GM18909 (cell line): ENCODE results near the gene SPRTN.
A peak's percentile ranks its signal among the peaks of the same experiment; 100 is the strongest.

Experiments
- ATAC-seq: cut with Tn5 transposase; IDR thresholded peaks from one replicate; pipeline ENCODE4 v1.9.1; 2021; ENCODE audit warnings: mild to moderate bottlenecking; ENCODE audit not compliant: unreplicated experiment, poor library complexity

Gene SPRTN

DNA sequence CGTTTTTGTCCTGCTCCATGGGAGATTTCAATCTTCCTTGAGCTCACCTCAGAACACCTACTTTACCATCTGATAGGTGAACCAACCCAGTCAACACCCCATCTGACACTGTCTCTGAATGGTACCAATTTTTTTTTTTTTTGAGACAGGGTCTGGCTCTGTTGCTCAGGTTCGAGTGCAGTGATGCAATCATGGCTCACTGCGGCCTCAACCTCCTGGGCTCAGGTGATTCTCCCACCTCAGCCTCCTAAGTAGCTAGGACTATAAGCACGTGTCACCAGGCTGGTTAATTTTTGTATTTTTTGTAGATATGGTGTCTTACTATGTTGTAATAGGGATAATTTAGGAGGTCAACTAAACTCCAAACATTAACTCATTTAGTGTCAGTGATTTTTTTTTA, 36.3 kb downstream of the SPRTN start:
- no peak for ATAC-seq

DNA sequence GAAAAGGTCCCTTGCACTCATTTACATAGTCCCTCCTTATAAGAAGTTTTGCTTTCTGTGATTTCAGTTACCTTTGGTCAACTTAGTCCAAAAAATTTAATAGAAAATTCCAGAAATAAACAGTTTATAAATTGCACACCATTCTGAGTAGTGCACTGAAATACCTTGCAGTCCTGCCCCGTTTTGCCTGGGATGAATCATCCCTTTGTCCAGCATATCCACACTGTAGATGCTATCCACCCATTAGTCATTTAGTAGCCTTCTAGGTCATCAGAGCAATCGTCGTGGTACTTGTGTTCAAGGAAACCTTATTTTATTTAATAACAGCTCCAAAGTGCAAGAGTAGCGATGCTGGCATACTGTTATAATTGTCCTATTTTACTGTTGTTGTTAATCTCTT, 38.0 kb downstream of the SPRTN start:
- ATAC-seq, result no peak

GRCh38 chr1:231376875-231377549, 38.9 kb downstream of the SPRTN start:
- peak; percentile 69 for ATAC-seq

DNA sequence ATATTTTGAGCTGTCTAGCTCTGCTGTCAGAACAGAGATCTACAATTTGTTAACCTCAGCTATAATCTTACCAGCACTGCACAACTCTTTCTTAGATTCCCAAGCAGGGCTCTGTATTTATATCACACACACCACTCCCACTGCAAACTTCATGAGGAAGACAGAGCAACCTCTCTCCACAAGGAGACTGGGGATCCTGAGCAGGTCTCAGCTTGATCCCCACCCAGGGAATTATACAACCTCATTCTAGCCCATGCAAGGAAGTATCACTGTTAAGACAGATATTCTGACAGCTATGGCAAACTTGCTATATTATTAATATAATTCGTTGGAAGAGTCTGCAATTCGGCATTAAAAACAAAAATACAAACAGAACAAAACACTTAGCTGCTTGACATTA, 43.6 kb downstream of the SPRTN start:
- ATAC-seq, result no peak

DNA sequence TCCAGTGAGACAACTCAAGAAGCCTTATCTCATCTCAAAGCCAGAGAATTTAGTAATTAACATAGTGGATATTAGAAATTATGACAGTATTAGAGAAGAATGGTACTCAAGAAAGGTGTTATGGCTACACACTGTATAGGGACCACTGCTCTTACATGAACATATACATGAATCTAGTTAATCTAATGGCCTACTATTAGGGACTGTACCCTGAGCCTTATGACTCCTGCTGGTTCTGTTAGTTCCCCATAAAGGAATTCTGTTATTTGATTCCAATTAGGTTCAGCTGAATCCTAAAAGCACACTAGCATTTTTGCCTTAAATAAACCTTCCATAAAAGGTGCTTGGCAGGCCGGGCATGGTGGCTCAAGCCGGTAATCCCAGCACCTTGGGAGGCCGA, 44.3 kb downstream of the SPRTN start:
- no peak for ATAC-seq

GRCh38 chr1:231383159-231383860, 45.2 kb downstream of the SPRTN start:
- no peak for ATAC-seq

- ATAC-seq, result no peak
These were observed 46.8 kb downstream of the SPRTN start for GRCh38 chr1:231384696-231385415.

GRCh38 chr1:231385416-231385748, 47.3 kb downstream of the SPRTN start:
- ATAC-seq, result no peak

- no peak for ATAC-seq
These were observed 48.4 kb downstream of the SPRTN start for GRCh38 chr1:231386466-231386865.

DNA sequence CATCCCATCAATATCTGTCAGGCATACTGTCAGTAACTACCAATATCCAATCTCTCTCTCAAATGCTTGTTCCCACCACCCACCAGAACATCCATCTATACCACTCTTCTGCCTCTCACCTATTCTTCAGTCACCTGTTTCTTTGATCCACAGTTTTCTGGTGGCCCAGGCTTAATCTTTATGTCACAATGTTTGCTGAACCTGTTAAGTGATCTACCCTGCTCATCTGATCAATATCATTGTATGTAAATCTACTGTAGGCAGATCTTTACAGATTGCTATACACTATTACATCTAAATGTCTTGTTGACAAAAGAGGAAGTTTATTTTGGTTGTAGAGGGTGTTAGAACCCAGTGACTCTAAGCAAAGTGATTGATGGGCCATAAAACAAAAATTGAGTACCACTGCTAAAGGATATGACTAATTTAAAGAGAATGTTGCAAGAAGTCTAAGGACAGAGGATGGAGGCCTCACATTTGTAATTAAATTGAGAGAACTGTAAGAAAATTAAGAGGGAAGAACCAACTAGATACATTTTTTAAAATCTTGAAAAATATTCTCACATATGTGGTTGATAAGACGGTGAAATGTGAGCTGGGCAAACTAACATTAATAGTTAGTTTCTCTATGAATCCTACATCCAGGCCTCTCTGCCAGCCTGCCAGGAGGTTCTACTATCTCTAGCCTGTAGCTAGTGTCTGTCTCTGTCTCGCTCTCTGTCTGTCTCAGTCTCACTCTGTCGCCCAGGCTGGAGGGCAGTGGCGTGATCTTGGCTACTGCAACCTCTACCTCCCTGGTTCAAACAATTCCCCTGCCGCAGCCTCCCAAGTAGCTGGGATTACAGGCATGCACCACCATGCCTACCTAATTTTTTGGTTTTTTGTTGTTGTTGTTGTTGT, 49.9 kb downstream of the SPRTN start:
- no peak for ATAC-seq

DNA sequence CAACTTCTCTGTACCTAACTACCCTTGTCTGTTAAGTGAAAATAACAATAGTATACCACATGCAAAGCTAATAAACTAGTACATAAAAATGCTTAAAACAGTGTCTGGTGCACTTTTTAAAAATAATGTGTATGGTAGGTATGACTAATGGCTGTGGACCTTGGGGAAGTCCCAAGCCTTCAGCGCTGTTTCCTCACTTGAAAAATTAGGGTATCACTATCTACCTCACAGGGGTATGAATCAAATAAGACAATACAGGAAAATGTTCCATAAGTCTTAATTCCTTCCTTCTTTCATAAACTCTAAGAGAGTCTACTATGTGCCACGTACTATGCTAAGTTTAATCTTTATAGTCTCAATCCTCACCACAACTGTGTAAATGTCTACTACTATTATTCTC, 52.0 kb downstream of the SPRTN start:
- ATAC-seq, result no peak

GRCh38 chr1:231392389-231393131, 54.5 kb downstream of the SPRTN start:
- ATAC-seq, result no peak

DNA sequence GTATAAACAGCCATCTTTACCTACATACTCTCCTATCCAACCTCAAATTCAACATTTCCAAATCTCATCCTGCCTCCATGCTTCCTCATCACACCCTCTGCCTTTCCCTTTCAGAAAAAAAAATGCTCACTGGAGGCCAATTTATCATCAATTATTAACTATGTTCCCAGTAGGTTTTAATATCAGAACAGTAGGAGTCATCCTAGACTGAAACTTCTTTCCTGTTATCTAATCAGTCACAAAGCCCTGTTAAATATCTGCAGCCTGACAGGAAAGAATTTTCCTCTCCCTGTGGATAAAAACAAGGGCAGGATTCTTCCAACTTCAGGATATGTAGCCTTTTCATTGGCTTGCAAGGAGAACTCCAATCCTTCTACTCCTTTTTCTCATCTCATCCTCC, 55.6 kb downstream of the SPRTN start:
- no peak for ATAC-seq

DNA sequence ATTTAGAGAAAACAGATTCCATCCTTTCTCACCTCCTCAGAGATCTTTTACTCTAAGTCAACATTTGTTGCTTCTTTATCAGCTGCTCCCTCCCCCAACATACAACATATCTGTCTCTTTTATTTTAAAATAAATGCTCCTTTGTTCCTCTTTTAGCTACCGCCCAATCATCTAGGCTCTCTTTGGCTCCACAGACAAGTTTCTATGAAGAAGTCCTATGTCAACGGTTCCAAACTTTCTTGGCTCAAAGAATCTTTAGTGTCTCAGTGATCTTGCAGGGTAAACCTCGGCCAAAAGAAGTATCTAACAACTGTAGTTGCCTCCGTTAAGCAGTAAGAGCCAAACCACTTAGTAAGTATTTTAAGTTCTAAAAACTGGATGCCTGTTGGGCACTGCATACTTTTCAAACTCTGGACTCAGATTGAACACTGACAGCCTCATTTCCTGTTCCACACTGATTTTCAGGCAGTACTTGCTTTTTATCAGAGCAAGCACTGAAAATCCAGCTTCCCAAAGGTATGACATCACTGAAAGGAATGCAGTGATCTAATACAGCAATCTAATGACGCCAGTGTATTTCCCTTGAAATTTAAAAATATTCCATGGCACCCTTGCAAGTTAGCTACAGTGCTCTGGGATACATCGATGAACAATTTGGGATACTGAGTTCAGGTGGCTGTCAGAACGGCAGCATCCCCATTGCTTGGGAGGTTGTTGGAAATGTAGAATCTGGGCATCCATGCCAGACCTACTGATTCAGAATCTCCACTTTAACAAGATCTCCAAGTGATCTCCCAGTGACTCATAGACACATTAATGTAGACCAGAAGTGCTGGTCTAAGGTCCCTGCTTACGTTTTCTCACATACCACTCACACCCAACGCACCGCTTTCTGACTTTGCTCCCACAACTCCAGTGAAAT, 57.2 kb downstream of the SPRTN start:
- no peak for ATAC-seq

DNA sequence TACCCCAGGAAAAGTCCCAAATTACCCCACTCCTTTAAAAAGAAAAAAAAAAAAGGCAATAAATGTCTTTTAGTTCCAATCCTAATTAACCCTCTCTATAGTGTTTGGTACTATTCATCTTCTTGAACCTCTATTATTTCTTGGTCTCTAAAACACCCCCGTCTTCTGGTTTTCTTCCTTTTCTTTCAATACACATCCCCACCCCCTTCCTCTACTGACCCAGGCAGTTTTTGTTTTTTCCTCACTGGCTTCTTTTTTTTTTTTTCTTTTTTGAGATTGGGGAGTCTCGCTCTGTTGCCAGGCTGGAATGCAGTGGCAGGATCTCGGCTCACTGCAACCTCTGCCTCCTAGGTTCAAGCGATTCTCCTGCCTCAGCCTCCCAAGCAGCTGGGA, 57.9 kb downstream of the SPRTN start:
- no peak for ATAC-seq

GRCh38 chr1:231396643-231397042, 58.5 kb downstream of the SPRTN start:
- ATAC-seq, result no peak

DNA sequence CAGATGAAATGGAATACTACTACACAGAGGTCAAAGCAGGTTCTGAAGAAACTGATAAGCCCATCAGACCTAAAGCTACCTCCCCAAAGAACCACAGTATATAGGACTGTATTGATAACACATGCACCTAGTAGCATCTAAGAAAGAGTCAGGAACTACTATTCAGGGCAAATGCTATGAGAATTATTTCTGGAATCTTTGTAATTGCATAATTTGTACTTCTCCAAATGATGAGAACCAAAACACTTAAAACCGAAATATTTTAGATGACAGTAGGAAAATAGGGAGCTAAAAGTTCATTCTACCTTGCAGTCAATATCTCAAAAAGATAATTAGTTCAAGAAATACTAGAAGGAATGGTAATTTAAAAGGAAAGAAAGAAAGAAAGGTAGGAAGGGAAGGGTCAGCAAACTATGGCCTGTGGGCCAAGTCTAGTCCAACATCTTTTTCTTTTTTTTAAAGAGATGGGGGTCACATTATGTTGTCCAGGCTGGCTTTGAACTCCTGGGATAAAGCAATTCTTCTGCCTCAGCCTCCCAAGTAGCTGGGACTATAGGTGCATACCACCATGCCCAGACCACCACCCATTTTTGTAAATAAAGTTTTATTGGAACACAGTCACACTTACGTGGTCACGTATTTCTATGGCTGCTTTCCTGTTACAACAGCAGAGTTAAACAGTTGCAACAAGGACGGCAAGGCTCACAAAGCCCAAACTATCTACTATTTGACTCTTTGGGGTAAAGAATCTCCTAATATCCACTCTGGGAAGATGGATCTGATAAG, 60.0 kb downstream of the SPRTN start:
- ATAC-seq, result no peak

DNA sequence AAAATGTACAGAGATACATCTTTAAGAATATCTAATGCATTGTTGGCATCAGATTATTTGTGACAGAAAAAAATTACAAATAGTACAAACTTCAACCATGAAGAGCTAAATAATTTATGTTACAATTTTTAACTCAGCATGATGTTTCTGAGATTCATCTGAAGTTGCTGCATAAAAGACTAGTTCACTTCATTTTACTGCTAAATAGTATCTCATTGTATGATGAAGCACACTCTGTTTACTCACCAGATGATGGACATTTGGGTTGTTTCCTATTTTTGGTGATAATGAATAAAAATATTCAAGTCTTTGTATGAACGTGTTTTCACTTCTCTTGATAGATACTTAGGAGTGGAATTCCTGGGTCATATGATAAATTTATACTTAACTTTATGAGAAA, 63.4 kb downstream of the SPRTN start:
- no peak for ATAC-seq
